NCI-H524 (cell line): ENCODE results near the gene MICAL3.

Experiments used
- DNase-seq, 2 experiments: peaks; one replicate each; lab custom pipeline; 2025; lab: John Stamatoyannopoulos, UW

MICAL3 gene

GRCh38 chr22:17929909-17930308 is 94.5 kb downstream of the MICAL3 start:
- no peak for DNase-seq

- no peak for DNase-seq
Observed at GRCh38 chr22:17928391-17928790, 96.0 kb downstream of the MICAL3 start.

- DNase-seq: no peak
Observed at GRCh38 chr22:17927062-17927461, 97.3 kb downstream of the MICAL3 start.

GRCh38 chr22:17926516-17926915 is 97.8 kb downstream of the MICAL3 start:
- DNase-seq: no peak

- no peak for DNase-seq
Observed at GRCh38 chr22:17925431-17925841, 98.9 kb downstream of the MICAL3 start.

GRCh38 chr22:17924735-17925364 is 99.5 kb downstream of the MICAL3 start:
- DNase-seq: no peak

- DNase-seq: no peak
Observed at GRCh38 chr22:17924076-17924475, 100.3 kb downstream of the MICAL3 start.

- DNase-seq: no peak
Observed at GRCh38 chr22:17922925-17923903, 101.1 kb downstream of the MICAL3 start.

GRCh38 chr22:17921871-17922821 is 102.2 kb downstream of the MICAL3 start:
- DNase-seq: no peak

GRCh38 chr22:17920992-17921650 is 103.2 kb downstream of the MICAL3 start:
- no peak for DNase-seq

- no peak for DNase-seq
Observed at GRCh38 chr22:17920145-17920605, 104.2 kb downstream of the MICAL3 start.

GRCh38 chr22:17919276-17920144 is 104.9 kb downstream of the MICAL3 start:
- DNase-seq: peak; percentile 13 to 69

- DNase-seq: no peak
Observed at GRCh38 chr22:17918840-17919239, 105.5 kb downstream of the MICAL3 start.

- DNase-seq: no peak
Observed at GRCh38 chr22:17917490-17917983, 106.8 kb downstream of the MICAL3 start.

GRCh38 chr22:17916226-17916889 is 108.0 kb downstream of the MICAL3 start:
- DNase-seq: no peak

GRCh38 chr22:17915676-17916075 is 108.7 kb downstream of the MICAL3 start:
- DNase-seq: no peak

- DNase-seq: no peak
Observed at GRCh38 chr22:17915188-17915587, 109.2 kb downstream of the MICAL3 start.

GRCh38 chr22:17914474-17914873 is 109.9 kb downstream of the MICAL3 start:
- no peak for DNase-seq

- DNase-seq: no peak
Observed at GRCh38 chr22:17913801-17914347, 110.5 kb downstream of the MICAL3 start.
